H1 (cell line): ENCODE results near the gene PCF11. TPM values are rescaled to one million over a fixed set of nuclear protein-coding genes. Genes with fewer than 3 reads are reported as not detected.

Experiments
- EP300 ChIP-seq, 2 experiments: IDR thresholded peaks; 1 replicate in 1 of 2; 2 replicates in 1 of 2; pipeline ENCODE4 v1.6.1; 2011 to 2012; ENCODE audit warnings: low read depth in 2 of 2, low read length in 2 of 2, mild to moderate bottlenecking in 2 of 2, borderline replicate concordance in 1 of 2, inconsistent platforms in 1 of 2, moderate library complexity in 1 of 2
- FOSL1 ChIP-seq: IDR thresholded peaks from 2 replicates; pipeline ENCODE4 v1.6.1; 2011; ENCODE audit warnings: mild to moderate bottlenecking, low read depth, low read length, moderate library complexity; ENCODE audit not compliant: insufficient read depth
- GABPA ChIP-seq: IDR thresholded peaks from 2 replicates; pipeline ENCODE4 v1.6.1; 2011; ENCODE audit warnings: mild to moderate bottlenecking, low read length, moderate library complexity, borderline replicate concordance; ENCODE audit not compliant: insufficient read depth
- HDAC2 ChIP-seq, 2 experiments: fragments of 300-600 bp in 1 of 2; sonication (generic) in 1 of 2; IDR thresholded peaks; 2 replicates each; pipeline ENCODE4 v1.6.1; 2011 to 2012; ENCODE audit warnings: low read depth in 2 of 2, low read length in 2 of 2, mild to moderate bottlenecking in 2 of 2, moderate library complexity in 2 of 2, borderline replicate concordance in 1 of 2, inconsistent platforms in 1 of 2
- HDAC6 ChIP-seq: IDR thresholded peaks from one replicate; pipeline ENCODE4 v1.7.1; 2012; ENCODE audit warnings: low read depth, mild to moderate bottlenecking, inconsistent platforms, low read length, moderate library complexity
- SP4 ChIP-seq: IDR thresholded peaks from 2 replicates; pipeline ENCODE4 v1.6.1; 2012; ENCODE audit warnings: low read length, inconsistent platforms
- ZNF274 ChIP-seq: IDR thresholded peaks from 2 replicates; pipeline ENCODE4 v1.7.0; 2012; ENCODE audit warnings: low read length, borderline replicate concordance; ENCODE audit errors: extremely low read depth
- polyA plus RNA-seq, 7 experiments: library from polyadenylated mRNA; depleted of rRNA in 3 of 7; stranded (reverse) in 5 of 7; unstranded in 2 of 7; fragments of >200 nt in 5 of 7; fragments of 200-250 nt in 2 of 7; gene quantifications; 1 replicate in 5 of 7; 2 replicates in 1 of 7; 4 replicates in 1 of 7; pipeline versions ENCODE4 v1.2.1 to v1.2.3, GENCODE V29; 2011 to 2013; ENCODE audit warnings: missing spikeins in 2 of 7, mixed read lengths in 2 of 7
- total RNA-seq: library from RNA; stranded (reverse); fragmentation: NEBNext Ultra II Directional; extraction: Animal tissue kit (Norgen Biotek cat#: 25700); gene quantifications from 2 replicates; pipeline ENCODE4 v1.2.1, GENCODE V29; 2021

The PCF11 gene
- total and polyA plus RNA-seq, 2 of the 8 experiments (the other 6 are each of a cell fraction or from before 2014, with no cell fraction given): 25.1 to 47.7 TPM

DNA sequence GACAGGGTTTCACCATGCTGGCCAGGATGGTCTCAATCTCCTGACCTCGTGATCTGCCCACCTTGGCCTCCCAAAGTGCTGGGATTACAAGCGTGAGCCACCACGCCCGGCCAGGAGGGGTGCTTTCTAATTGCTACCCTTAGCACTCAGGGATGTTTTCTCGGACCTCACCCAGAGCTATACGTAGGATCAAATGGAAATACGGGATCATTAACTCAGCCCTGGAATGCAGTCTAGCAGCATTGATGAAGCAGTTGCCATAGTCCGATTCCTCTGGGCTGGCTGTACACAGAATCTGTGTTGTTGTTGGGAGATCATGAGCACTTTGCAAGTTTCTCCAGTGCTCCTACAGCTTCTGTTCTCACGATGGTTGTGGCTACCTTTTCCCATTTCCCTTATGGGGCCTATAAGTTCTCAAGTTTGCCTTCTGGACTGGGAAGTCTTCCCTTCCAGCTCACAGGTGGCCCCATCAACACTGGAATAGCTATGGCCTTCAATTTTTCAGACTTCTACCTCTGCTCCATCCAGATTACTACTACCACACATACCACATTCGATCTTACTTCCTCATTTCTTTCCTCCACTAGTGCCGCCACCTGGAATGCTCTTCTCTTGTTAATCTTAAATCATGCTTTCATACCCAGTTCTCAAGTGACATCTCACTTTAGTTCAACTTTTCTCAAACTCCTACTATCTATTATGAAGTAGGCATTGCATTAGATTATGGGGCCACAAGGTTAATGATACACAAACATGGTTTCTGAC lies 16.1 kb upstream of the PCF11 start (continued):
- TF ChIP-seq EP300 (IDR thresholded peaks at IDR 0.05; ENCODE audit: borderline replicate concordance in 1 of 2, low read depth in 2 of 2, low read length in 2 of 2) (no peak), GABPA (no peak), HDAC6 (no peak), ZNF274 (no peak), HDAC2 (IDR thresholded peaks at IDR 0.05; ENCODE audit: borderline replicate concordance in 1 of 2, low read depth in 2 of 2, low read length in 2 of 2) (no peak), SP4 (no peak), FOSL1 (no peak)
